ENCODE data around the gene HYI.

GRCh38 chr1:43493661-43494450, 40.1 kb upstream of the HYI start:
- TF ChIP-seq, protein P1, sequence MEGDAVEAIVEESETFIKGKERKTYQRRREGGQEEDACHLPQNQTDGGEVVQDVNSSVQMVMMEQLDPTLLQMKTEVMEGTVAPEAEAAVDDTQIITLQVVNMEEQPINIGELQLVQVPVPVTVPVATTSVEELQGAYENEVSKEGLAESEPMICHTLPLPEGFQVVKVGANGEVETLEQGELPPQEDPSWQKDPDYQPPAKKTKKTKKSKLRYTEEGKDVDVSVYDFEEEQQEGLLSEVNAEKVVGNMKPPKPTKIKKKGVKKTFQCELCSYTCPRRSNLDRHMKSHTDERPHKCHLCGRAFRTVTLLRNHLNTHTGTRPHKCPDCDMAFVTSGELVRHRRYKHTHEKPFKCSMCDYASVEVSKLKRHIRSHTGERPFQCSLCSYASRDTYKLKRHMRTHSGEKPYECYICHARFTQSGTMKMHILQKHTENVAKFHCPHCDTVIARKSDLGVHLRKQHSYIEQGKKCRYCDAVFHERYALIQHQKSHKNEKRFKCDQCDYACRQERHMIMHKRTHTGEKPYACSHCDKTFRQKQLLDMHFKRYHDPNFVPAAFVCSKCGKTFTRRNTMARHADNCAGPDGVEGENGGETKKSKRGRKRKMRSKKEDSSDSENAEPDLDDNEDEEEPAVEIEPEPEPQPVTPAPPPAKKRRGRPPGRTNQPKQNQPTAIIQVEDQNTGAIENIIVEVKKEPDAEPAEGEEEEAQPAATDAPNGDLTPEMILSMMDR (IDR thresholded peaks at IDR 0.05) = no peak
- TF ChIP-seq POLR2AphosphoS5 (IDR thresholded peaks at IDR 0.05) = no peak
